KMS-11 (cell line): ENCODE data around the gene USP38.
A peak's percentile ranks its signal among the peaks of the same experiment; 100 is the strongest.
"Not testable (repeated sequence)": the region's sequence is repeated elsewhere in the genome, so short reads cannot be mapped to it uniquely, and the experiment has no call there.

Experiments used
- H2AFZ ChIP-seq: fragments of 200-600 bp; sonication (generic); 2 replicates; pipeline ENCODE4 v1.6.1; 2016; ENCODE audit warnings: antibody characterized with exemption, mixed run types, low read depth
- H3K27ac ChIP-seq: fragments of 200-600 bp; sonication (generic); 2 replicates; pipeline ENCODE4 v1.6.1; 2016; ENCODE audit warnings: mild to moderate bottlenecking, mixed run types
- H3K27me3 ChIP-seq: fragments of 200-600 bp; sonication (generic); 2 replicates; pipeline ENCODE4 v1.6.1; 2017; ENCODE audit warnings: mild to moderate bottlenecking, low read depth, mixed run types, moderate library complexity; ENCODE audit not compliant: insufficient read depth
- H3K36me3 ChIP-seq: fragments of 200-600 bp; sonication (generic); 2 replicates; pipeline ENCODE4 v1.6.1; 2017; ENCODE audit warnings: mild to moderate bottlenecking, mixed run types; ENCODE audit not compliant: insufficient read depth
- H3K4me1 ChIP-seq: fragments of 200-600 bp; sonication (generic); 2 replicates; pipeline ENCODE4 v1.6.1; 2016; ENCODE audit warnings: mild to moderate bottlenecking, low read depth, mixed run types; ENCODE audit not compliant: poor library complexity, severe bottlenecking
- H3K4me2 ChIP-seq: fragments of 200-600 bp; sonication (generic); 2 replicates; pipeline ENCODE4 v1.7.0; 2016; ENCODE audit warnings: mild to moderate bottlenecking, mixed run types
- H3K4me3 ChIP-seq: fragments of 200-600 bp; sonication (generic); IDR thresholded peaks from 2 replicates; pipeline ENCODE4 v1.6.1; 2017; ENCODE audit warnings: low read depth, low read length, mixed read lengths; ENCODE audit not compliant: insufficient read depth
- H3K79me2 ChIP-seq: fragments of 200-600 bp; sonication (generic); 2 replicates; pipeline ENCODE4 v1.6.1; 2016; ENCODE audit warnings: low read depth, mixed run types; ENCODE audit not compliant: insufficient read depth
- H3K9ac ChIP-seq: fragments of 200-600 bp; sonication (generic); 2 replicates; pipeline ENCODE4 v1.6.1; 2016; ENCODE audit warnings: mild to moderate bottlenecking, mixed run types
- H4K20me1 ChIP-seq: fragments of 200-600 bp; sonication (generic); 2 replicates; pipeline ENCODE4 v1.6.1; 2016; ENCODE audit warnings: mild to moderate bottlenecking, mixed run types; ENCODE audit not compliant: insufficient read depth
- CTCF ChIP-seq: fragments of 200-600 bp; sonication (generic); conservative IDR thresholded peaks from 2 replicates; pipeline ENCODE4 v1.6.1; 2017; ENCODE audit warnings: low read depth, mild to moderate bottlenecking, antibody characterized with exemption, low read length, moderate library complexity, mixed read lengths

Gene USP38

GRCh38 chr4:143156853-143157252 lies 27.9 kb upstream of the USP38 start:
- no peak overlapping the region for H3K4me3 ChIP-seq
- H3K4me2 ChIP-seq, result no peak overlapping the region
- TF ChIP-seq CTCF, result no peak
- H3K36me3 ChIP-seq, result no peaks in the 10 kb centered on the region
- H4K20me1 ChIP-seq, result no peaks in the 10 kb centered on the region; the same call in 1 of the 2 replicates
- H3K9ac ChIP-seq, result no peak overlapping the region
- no peaks in the 10 kb centered on the region for H3K4me1 ChIP-seq
- H2AFZ ChIP-seq, result no peak overlapping the region
- no peaks in the 10 kb centered on the region for H3K27me3 ChIP-seq
- no peaks in the 10 kb centered on the region for H3K79me2 ChIP-seq
- H3K27ac ChIP-seq, result no peak overlapping the region

- no peaks in the 10 kb centered on the region for H3K36me3 ChIP-seq
- H2AFZ ChIP-seq, result no peak overlapping the region
- no peak overlapping the region for H3K4me3 ChIP-seq
- TF ChIP-seq CTCF, result no peak
- H3K4me2 ChIP-seq, result no peak overlapping the region
- no peaks in the 10 kb centered on the region for H3K27me3 ChIP-seq
- H3K27ac ChIP-seq, result no peak overlapping the region
- no peak overlapping the region for H3K9ac ChIP-seq
- H3K79me2 ChIP-seq, result no peaks in the 10 kb centered on the region
- H3K4me1 ChIP-seq, result no peaks in the 10 kb centered on the region
- no peaks in the 10 kb centered on the region; the same call in 1 of the 2 replicates for H4K20me1 ChIP-seq
Observed at GRCh38 chr4:143163614-143164013, 21.1 kb upstream of the USP38 start.

- H3K4me1 ChIP-seq, H2AFZ ChIP-seq, H3K27ac ChIP-seq, H3K4me3 ChIP-seq, H4K20me1 ChIP-seq, H3K9ac ChIP-seq, H3K36me3 ChIP-seq, H3K79me2 ChIP-seq, H3K4me2 ChIP-seq, H3K27me3 ChIP-seq: not testable (repeated sequence)
Observed at GRCh38 chr4:143166722-143167121, 18.0 kb upstream of the USP38 start.

- Histone ChIP-seq H3K4me3 (no peak overlapping the region), H3K27ac (no peak overlapping the region), H3K79me2 (peaks cover 20% of the 10 kb centered on the region), H3K4me1 (peaks cover 15% of the 10 kb centered on the region), H3K27me3 (no peaks in the 10 kb centered on the region), H2AFZ (no peak overlapping the region), H4K20me1 (no peaks in the 10 kb centered on the region), H3K36me3 (no peaks in the 10 kb centered on the region), H3K9ac (no peak overlapping the region), H3K4me2 (no peak overlapping the region)
- TF ChIP-seq CTCF, result no peak
Observed at GRCh38 chr4:143178923-143179322, 5.8 kb upstream of the USP38 start.

GRCh38 chr4:143183513-143184216 lies 1.1 kb upstream of the USP38 start:
- H3K36me3 ChIP-seq, result no peaks in the 10 kb centered on the region; the same call in 1 of the 2 replicates
- H3K4me1 ChIP-seq, result peaks cover 19% of the 10 kb centered on the region
- peaks cover 62% of the 10 kb centered on the region for H3K79me2 ChIP-seq
- H3K9ac ChIP-seq, result peak overlapping the region; percentile 85
- H2AFZ ChIP-seq, result peak overlapping the region; percentile 96
- H3K4me2 ChIP-seq, result peak overlapping the region; percentile 93
- no peak for TF ChIP-seq CTCF
- peaks cover 18% of the 10 kb centered on the region; the same call in 1 of the 2 replicates for H4K20me1 ChIP-seq
- no peak overlapping the region for H3K4me3 ChIP-seq
- H3K27me3 ChIP-seq, result no peaks in the 10 kb centered on the region
- H3K27ac ChIP-seq, result peak overlapping the region; percentile 94
